ENCODE data around the gene KPNA3. TPM values are rescaled to one million over a fixed set of nuclear protein-coding genes. Genes with fewer than 3 reads are reported as not detected.

KPNA3 gene
- total RNA-seq, 2 donors from 2014 or later = 30.3 to 30.9 TPM

DNA sequence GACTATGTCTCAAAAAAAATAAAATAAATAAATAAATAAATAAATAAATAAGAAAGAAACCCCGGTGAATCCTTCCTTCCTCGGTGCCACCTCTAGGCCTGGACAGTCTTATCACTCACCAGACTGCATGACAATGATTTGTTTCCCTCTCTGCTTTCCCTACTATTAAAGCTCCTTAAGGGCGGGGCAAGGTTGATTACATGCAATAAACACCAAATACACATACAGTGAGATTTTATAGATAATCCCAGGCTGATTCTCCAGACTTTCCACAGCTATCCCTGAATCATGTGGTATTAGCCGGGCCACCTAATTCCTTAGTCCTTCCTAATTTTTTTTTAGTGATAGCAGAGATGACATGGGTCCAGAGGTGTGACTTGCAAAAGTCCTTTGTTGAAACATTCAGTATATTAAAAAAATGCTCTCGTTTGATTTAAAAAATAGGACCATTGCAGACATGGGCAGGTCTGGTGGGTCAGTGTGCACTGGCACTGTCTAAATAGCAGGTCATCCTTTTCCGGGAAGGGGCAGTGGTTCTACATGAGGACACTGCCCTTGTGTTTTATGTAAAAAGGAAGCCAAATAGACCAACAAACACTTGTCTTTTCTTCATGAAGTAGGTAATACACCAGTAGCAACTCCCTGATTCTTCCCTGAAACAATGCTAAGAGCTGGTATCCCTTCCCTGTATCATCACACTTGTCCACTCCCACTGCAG lies 115.7 kb downstream of the KPNA3 start:
- no peaks in the 10 kb centered on the region for H3K4me1 ChIP-seq (ENCODE audit: control insufficient read depth in 1 of 2, low read depth in 2 of 2)
- no peaks in the 10 kb centered on the region for H3K9me3 ChIP-seq
- no peak overlapping the region for H3K4me3 ChIP-seq
- H3K27ac ChIP-seq = no peak overlapping the region
- ATAC-seq (ENCODE audit: insufficient number of reproducible peaks, low FRiP score, low read depth) (no peak), DNase-seq (ENCODE audit: low spot score) (no peak)
- H3K36me3 ChIP-seq = no peaks in the 10 kb centered on the region
- TF ChIP-seq, protein P1, sequence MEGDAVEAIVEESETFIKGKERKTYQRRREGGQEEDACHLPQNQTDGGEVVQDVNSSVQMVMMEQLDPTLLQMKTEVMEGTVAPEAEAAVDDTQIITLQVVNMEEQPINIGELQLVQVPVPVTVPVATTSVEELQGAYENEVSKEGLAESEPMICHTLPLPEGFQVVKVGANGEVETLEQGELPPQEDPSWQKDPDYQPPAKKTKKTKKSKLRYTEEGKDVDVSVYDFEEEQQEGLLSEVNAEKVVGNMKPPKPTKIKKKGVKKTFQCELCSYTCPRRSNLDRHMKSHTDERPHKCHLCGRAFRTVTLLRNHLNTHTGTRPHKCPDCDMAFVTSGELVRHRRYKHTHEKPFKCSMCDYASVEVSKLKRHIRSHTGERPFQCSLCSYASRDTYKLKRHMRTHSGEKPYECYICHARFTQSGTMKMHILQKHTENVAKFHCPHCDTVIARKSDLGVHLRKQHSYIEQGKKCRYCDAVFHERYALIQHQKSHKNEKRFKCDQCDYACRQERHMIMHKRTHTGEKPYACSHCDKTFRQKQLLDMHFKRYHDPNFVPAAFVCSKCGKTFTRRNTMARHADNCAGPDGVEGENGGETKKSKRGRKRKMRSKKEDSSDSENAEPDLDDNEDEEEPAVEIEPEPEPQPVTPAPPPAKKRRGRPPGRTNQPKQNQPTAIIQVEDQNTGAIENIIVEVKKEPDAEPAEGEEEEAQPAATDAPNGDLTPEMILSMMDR (IDR thresholded peaks at IDR 0.05) = no peak
- H3K27me3 ChIP-seq (replicated peaks; ENCODE audit: insufficient read depth) = no peaks in the 10 kb centered on the region

DNA sequence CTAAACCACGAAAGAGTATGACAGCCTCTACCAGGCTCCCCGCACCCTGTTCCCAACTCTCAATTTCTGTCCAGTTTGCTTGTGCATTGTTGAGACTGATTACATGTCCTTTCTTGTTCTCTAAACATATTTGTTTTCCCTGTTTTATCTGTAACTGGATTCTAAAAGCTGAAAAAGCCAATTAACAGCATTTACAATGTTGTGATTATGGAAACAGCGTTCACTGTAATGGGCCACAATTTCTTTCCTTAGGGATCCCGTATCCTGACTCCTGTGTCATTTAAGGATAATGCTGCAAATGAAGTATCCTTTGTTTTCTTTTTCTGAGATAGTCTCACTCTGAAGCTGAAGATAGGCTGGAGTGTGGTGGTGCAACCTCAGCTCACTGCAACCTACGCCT lies 121.7 kb downstream of the KPNA3 start:
- H3K4me1 ChIP-seq (ENCODE audit: control insufficient read depth in 1 of 2, low read depth in 2 of 2) = no peaks in the 10 kb centered on the region
- no peak overlapping the region for H3K27ac ChIP-seq
- TF ChIP-seq, protein P1 (IDR thresholded peaks at IDR 0.05) = no peak
- no peak overlapping the region for H3K4me3 ChIP-seq
- H3K36me3 ChIP-seq = peaks cover 4% of the 10 kb centered on the region
- no peak for DNase-seq (ENCODE audit: low spot score)
- H3K9me3 ChIP-seq = no peaks in the 10 kb centered on the region
- no peaks in the 10 kb centered on the region for H3K27me3 ChIP-seq (replicated peaks; ENCODE audit: insufficient read depth)
- no peak for ATAC-seq (ENCODE audit: insufficient number of reproducible peaks, low FRiP score, low read depth)

DNA sequence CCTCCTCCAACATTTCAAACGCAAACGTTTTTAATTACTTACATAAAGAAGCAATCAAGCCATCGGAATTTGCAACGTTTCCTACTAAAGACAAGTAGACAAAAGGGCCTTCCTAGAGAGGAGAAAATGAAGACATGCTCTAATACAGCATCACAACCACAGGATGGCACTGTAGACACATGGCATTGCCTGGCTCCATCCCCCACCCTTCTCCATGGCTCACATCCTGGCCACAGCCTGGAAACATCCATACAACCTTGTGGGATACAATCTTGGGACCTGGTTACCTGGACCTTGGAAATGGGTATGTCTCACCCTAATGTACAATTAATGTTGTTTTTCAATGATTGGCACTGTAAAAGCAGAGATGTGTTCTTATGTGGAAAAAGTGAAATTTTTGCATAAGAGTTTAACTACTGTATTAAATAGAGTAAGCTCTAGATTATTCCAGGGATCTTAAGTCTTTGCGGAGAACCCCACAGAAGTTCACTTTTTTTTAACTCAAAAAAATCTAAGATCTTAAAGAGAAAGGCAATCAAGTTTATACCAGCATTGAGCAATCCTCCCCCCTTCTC lies 122.7 kb downstream of the KPNA3 start:
- DNase-seq (ENCODE audit: low spot score) = no peak
- H3K4me1 ChIP-seq (ENCODE audit: control insufficient read depth in 1 of 2, low read depth in 2 of 2) = no peaks in the 10 kb centered on the region
- no peak overlapping the region for H3K27ac ChIP-seq
- ATAC-seq (ENCODE audit: insufficient number of reproducible peaks, low FRiP score, low read depth) = no peak
- no peaks in the 10 kb centered on the region for H3K27me3 ChIP-seq (replicated peaks; ENCODE audit: insufficient read depth)
- H3K9me3 ChIP-seq = no peaks in the 10 kb centered on the region
- H3K4me3 ChIP-seq = no peak overlapping the region
- TF ChIP-seq, protein P1 (IDR thresholded peaks at IDR 0.05) = peak; percentile 30
- H3K36me3 ChIP-seq = peaks cover 4% of the 10 kb centered on the region

DNA sequence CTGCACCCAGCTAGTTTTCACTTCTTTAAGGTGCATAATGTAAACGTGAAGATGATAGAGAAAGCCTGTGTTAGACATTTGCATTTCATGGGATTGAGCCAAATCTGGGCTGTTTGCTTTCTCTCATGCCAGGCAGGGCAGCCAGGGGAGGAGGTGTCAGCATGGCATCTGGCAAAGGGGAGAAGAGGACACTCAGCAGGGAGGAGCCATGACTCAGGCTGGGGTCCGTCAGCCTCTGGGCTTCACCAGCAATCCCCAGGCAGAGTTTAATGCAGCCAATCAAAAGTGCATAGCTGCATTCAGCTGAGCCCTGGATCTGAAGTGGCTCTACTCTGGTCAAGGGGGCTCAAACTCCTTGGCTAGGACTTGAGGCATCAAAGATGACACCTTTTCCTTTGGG lies 124.7 kb downstream of the KPNA3 start:
- no peak overlapping the region for H3K27ac ChIP-seq
- no peaks in the 10 kb centered on the region for H3K9me3 ChIP-seq
- H3K4me3 ChIP-seq = no peak overlapping the region
- H3K27me3 ChIP-seq (replicated peaks; ENCODE audit: insufficient read depth) = no peaks in the 10 kb centered on the region
- no peaks in the 10 kb centered on the region for H3K4me1 ChIP-seq (ENCODE audit: control insufficient read depth in 1 of 2, low read depth in 2 of 2)
- H3K36me3 ChIP-seq = peaks cover 4% of the 10 kb centered on the region
- TF ChIP-seq, protein P1 (IDR thresholded peaks at IDR 0.05) = no peak
- no peak for DNase-seq (ENCODE audit: low spot score)
- no peak for ATAC-seq (ENCODE audit: insufficient number of reproducible peaks, low FRiP score, low read depth)

DNA sequence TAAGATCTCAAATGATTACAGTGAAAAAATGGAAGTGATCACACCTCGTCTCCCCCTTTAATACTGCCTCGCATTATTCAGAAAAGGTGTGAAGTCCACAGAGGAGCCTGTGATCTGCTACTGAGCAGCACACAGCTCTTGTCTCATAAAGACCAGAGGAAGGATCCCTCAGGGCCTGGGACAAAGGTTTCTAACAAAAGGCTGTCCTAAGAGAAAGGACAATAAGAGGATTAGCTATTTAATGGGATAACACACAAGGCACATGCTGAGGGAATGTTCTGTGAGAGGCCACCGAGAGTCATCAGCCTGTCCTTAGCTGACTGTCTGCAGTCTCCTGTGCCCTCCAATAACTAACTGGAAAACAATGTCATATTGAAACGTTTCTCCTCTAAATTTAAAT lies 127.9 kb downstream of the KPNA3 start:
- ATAC-seq (ENCODE audit: insufficient number of reproducible peaks, low FRiP score, low read depth) (no peak), DNase-seq (ENCODE audit: low spot score) (no peak)
- TF ChIP-seq, protein P1 (IDR thresholded peaks at IDR 0.05) = no peak
- H3K27me3 ChIP-seq (replicated peaks; ENCODE audit: insufficient read depth) = no peaks in the 10 kb centered on the region
- H3K4me1 ChIP-seq (ENCODE audit: control insufficient read depth in 1 of 2, low read depth in 2 of 2) = no peaks in the 10 kb centered on the region
- H3K27ac ChIP-seq = no peak overlapping the region
- peaks cover 4% of the 10 kb centered on the region for H3K36me3 ChIP-seq
- no peaks in the 10 kb centered on the region for H3K9me3 ChIP-seq
- no peak overlapping the region for H3K4me3 ChIP-seq
